OCI-LY3 (cell line): Measurements from ENCODE around the gene MCTS1.

Experiments
- EZH2phosphoT487 ChIP-seq: fragments of 200-600 bp; shearing (Covaris generic); IDR thresholded peaks from 2 replicates; pipeline ENCODE4 v1.6.1; 2018; ENCODE audit warnings: antibody characterized with exemption, mixed run types, low read depth
- TF ChIP-seq, protein P1 (sequence below): fragments of 200-600, 300-600 bp; sonication (generic); IDR thresholded peaks from 2 replicates; pipeline ENCODE4 v1.5.1; 2014; ENCODE audit warnings: antibody characterized with exemption, low read length, low read depth

DNA sequence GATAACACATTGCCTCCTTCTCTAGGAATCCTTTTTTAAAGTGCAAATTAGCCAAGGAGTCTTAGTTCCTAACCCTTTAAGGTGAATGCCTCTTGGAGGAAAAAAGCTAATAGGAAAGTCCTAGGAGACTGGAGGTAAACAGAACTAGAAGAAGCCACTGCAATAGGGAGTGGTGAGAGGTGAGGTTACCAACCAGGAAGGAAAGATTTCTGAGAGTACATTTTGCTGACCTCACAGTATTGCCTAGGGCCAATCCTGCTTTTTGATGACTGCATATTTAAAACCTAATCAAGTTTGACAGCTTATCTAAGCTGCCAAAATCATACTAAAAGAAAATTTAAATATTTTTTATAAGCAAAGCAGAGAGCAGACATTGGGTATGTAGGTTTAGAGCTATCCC is 35.9 kb upstream of the MCTS1 start:
- TF ChIP-seq, protein P1, sequence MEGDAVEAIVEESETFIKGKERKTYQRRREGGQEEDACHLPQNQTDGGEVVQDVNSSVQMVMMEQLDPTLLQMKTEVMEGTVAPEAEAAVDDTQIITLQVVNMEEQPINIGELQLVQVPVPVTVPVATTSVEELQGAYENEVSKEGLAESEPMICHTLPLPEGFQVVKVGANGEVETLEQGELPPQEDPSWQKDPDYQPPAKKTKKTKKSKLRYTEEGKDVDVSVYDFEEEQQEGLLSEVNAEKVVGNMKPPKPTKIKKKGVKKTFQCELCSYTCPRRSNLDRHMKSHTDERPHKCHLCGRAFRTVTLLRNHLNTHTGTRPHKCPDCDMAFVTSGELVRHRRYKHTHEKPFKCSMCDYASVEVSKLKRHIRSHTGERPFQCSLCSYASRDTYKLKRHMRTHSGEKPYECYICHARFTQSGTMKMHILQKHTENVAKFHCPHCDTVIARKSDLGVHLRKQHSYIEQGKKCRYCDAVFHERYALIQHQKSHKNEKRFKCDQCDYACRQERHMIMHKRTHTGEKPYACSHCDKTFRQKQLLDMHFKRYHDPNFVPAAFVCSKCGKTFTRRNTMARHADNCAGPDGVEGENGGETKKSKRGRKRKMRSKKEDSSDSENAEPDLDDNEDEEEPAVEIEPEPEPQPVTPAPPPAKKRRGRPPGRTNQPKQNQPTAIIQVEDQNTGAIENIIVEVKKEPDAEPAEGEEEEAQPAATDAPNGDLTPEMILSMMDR = no peak
- TF ChIP-seq EZH2phosphoT487 = no peak
